Naive thymus-derived CD8-positive, alpha-beta T cell (primary cell): ENCODE data around the gene AMZ1. TPM values are rescaled to one million over a fixed set of nuclear protein-coding genes. Genes with fewer than 3 reads are reported as not detected.
"Not testable (repeated sequence)": the region's sequence is repeated elsewhere in the genome, so short reads cannot be mapped to it uniquely, and the experiment has no call there.

ENCODE experiments used
- ATAC-seq, 2 donors: fragments of 150-1000 bp; cut with Tn5 transposase in 1 of 2; sonication (Bioruptor Pico), chemical (Tn5 transposase) in 1 of 2; 1 replicate in 1 of 2; 2 replicates in 1 of 2; pipeline ENCODE4 v1.10.0; 2021; ENCODE audit warnings: mild to moderate bottlenecking in 2 of 2, moderate library complexity in 2 of 2
- POLR2A ChIA-PET: fragments of 350-600 bp; sonication (Branson Sonifier 250); formaldehyde crosslinking; loops from one replicate; lab custom pipeline; 2021; ENCODE audit warnings: antibody characterized with exemption; lab: Charles Lee
- DNase-seq, 10 donors: peaks; one replicate each; pipeline versions ENCODE4 v3.0.0 to v3.0.0-alpha.2; 2020 to 2022
- H3K27ac Mint-ChIP-seq, 10 donors: one replicate each; pipeline ENCODE4 v1.8.0; 2020 to 2022; ENCODE audit warnings: mild to moderate bottlenecking in 10 of 10, mixed read lengths in 10 of 10, moderate library complexity in 4 of 10, inconsistent platforms in 1 of 10
- H3K27me3 Mint-ChIP-seq, 5 donors: one replicate each; pipeline ENCODE4 v1.8.0; 2021 to 2022; ENCODE audit warnings: mixed read lengths in 5 of 5
- H3K36me3 Mint-ChIP-seq, 3 donors: one replicate each; pipeline ENCODE4 v1.8.0; 2020 to 2022; ENCODE audit warnings: mixed read lengths in 3 of 3, mild to moderate bottlenecking in 2 of 3, inconsistent platforms in 1 of 3
- H3K4me1 Mint-ChIP-seq, 4 donors: one replicate each; pipeline ENCODE4 v1.8.0; 2021 to 2022; ENCODE audit warnings: mixed read lengths in 4 of 4
- H3K4me3 Mint-ChIP-seq, 10 donors: one replicate each; pipeline ENCODE4 v1.8.0; 2020 to 2022; ENCODE audit warnings: mild to moderate bottlenecking in 10 of 10, mixed read lengths in 10 of 10, moderate library complexity in 6 of 10, inconsistent platforms in 1 of 10
- H3K9me3 Mint-ChIP-seq, 9 donors: one replicate each; pipeline ENCODE4 v1.8.0; 2020 to 2022; ENCODE audit warnings: mixed read lengths in 9 of 9, mild to moderate bottlenecking in 3 of 9, inconsistent platforms in 1 of 9, moderate library complexity in 1 of 9
- polyA plus RNA-seq, 3 donors: library from polyadenylated mRNA; unstranded; fragments of 300-500 nt; fragmentation: Illumina TruSeq; gene quantifications; one replicate each; pipeline ENCODE4 v1.2.3, GENCODE V29; 2021
- total RNA-seq, 8 experiments: library from RNA in 2 of 8; stranded (reverse) in 2 of 8; gene quantifications; one replicate each; pipeline ENCODE4 v1.2.3 and lab custom pipeline; 2021 to 2026

Gene AMZ1
- total and polyA plus RNA-seq, 5 experiments from 2014 or later = 0.05 TPM; not detected in 4

DNA sequence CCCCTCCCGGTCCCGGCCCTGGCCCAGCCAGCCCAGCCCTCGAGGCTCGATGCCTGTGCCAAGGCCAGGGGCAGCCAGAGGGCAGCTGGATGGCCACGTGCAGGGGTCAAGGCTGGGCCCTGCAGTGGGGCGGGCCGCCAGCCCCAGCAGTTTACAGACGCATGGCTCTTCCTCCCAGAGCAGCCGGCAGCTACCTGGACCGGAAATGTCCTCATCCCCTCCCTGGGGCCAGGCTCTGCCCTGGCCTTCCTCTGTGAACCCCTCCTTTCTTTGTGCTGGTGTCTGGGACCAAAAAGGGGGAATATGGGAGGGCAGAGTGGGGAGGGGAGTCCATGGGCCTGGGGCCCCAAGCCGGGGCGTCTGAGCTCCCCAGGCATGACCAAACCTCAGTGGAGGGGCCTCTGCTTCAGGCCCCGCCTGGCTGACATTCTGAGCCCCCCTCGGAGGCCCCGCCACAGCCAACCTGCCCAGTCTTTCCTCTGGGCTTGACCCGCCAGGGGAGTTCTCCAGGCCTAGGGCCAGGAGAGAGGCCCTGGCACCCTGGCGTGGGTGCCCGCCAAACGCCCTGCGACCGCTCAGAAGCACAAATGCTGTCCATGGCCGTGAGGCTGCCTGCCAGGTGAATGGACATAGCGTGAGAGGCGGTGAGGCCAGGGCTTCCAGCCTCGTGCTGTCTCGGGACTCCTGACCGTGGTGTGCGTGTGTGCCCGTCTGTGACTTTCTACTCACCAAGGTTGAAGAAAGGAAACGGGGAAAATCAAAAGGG is 24.7 kb upstream of the AMZ1 start:
- H3K9me3 Mint-ChIP-seq = peaks cover 0 to 2% (median 0%) of the 10 kb centered on the region in 9 donors
- peaks cover 0 to 12% (median 11%) of the 10 kb centered on the region in 5 donors for H3K27me3 Mint-ChIP-seq
- no peak for ATAC-seq
- no peak overlapping the region for H3K27ac Mint-ChIP-seq
- POLR2A ChIA-PET = no interaction called here
- H3K36me3 Mint-ChIP-seq = peaks cover 0 to 6% (median 0%) of the 10 kb centered on the region in 3 donors
- H3K4me3 Mint-ChIP-seq = peak overlapping the region in 1 of 10 donors; percentile 39
- peaks cover 0 to 4% (median 0%) of the 10 kb centered on the region in 4 donors for H3K4me1 Mint-ChIP-seq
- peak in 1 of 10 donors; percentile 47 for DNase-seq

DNA sequence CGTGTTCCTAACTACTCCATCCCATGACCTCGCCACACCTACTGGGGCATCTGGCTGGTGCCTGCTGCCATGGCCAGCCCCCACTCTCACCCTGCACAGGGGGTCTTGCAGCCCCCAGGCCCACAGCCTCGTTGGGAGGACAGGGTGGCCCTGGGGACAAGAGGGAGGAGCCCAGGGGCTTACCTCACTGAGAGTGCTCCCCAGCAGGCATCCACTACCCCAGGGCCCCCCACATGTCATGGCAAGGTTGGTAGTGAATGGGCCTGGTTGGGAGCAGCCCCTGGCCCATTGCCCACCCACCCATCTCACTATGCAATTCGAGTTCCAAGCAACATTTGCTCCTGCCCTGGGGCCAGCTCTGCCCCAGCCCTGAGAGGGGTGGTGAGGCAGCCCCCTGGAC is 24.0 kb upstream of the AMZ1 start:
- peaks cover 0 to 4% (median 0%) of the 10 kb centered on the region in 4 donors for H3K4me1 Mint-ChIP-seq
- H3K27me3 Mint-ChIP-seq = peaks cover 0 to 14% (median 11%) of the 10 kb centered on the region in 5 donors
- peaks cover 0 to 6% (median 0%) of the 10 kb centered on the region in 3 donors for H3K36me3 Mint-ChIP-seq
- H3K27ac Mint-ChIP-seq = no peak overlapping the region
- peak in 1 of 10 donors; percentile 16 for DNase-seq
- POLR2A ChIA-PET = no interaction called here
- no peak for ATAC-seq
- peaks cover 0 to 2% (median 0%) of the 10 kb centered on the region in 9 donors for H3K9me3 Mint-ChIP-seq
- H3K4me3 Mint-ChIP-seq = no peak overlapping the region

DNA sequence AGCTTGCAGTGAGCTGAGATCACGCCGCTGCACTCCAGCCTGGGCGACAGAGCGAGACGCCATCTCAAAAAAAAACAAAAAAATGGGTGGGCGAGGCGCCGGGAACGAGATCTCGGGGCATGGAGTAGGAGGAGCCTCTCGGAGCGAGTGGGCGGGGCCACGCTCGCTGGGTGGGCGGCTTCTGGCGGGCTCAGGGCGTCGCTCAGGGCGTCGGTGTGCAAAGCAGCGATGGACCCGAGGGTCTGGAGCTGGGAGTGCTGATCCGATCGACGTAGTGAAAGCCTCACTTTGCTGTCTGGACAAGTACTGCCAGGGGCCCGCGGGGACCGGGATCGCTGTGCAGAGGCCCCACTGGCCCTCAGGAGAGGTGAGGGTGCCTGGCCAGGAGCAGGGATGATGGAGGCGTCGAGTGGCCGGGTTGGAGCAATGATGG is 22.6 kb upstream of the AMZ1 start:
- DNase-seq (peak in 1 of 10 donors; percentile 50), ATAC-seq (no peak)
- POLR2A ChIA-PET = interaction anchor here (1.1 kb wide), 1 partner anchor 20 kb away, joined by 3 read pairs; no protein-coding TSS in a partner anchor
- H3K4me1 Mint-ChIP-seq = peaks cover 0 to 4% (median under 1%) of the 10 kb centered on the region in 4 donors
- H3K4me3 Mint-ChIP-seq = peak overlapping the region in 1 of 10 donors; percentile 33
- peaks cover 0 to 4% (median 0%) of the 10 kb centered on the region in 3 donors for H3K36me3 Mint-ChIP-seq
- peaks cover 0 to 2% (median 0%) of the 10 kb centered on the region in 9 donors for H3K9me3 Mint-ChIP-seq
- H3K27ac Mint-ChIP-seq = no peak overlapping the region
- peaks cover 5 to 25% (median 17%) of the 10 kb centered on the region in 5 donors for H3K27me3 Mint-ChIP-seq

DNA sequence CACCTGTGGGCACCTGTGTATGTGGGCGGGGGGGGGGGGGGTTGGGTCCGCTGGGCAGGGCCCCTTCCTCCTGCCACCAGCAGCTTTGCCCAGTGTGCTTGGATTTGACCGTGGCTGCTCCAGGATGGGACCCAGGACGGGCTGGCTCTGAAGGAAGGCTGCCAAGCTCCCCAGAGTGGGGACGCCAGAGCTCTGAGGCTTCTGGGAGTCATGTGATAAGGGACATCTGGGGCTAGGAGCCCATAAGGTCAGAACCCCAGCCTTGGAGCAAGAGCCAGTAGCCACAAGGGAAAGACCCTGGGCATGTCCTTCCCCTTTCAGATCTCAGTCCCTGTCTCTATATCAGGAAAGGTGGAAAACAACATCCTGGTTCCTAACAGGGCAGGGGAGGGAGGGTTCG is 21.8 kb upstream of the AMZ1 start:
- Mint-ChIP-seq H3K4me1 (peaks cover 5 to 11% (median 7%) of the 10 kb centered on the region in 4 donors), H3K9me3 (peaks cover 0 to 2% (median 0%) of the 10 kb centered on the region in 9 donors), H3K27me3 (peaks cover 5 to 33% (median 23%) of the 10 kb centered on the region in 5 donors), H3K36me3 (peaks cover 0 to 4% (median 0%) of the 10 kb centered on the region in 3 donors), H3K4me3 (no peak overlapping the region), H3K27ac (no peak overlapping the region)
- ATAC-seq (no peak), DNase-seq (peak in 1 of 10 donors; percentile 38)
- POLR2A ChIA-PET = interaction anchor here (1.1 kb wide), 1 partner anchor 21 kb away, joined by 3 read pairs; no protein-coding TSS in a partner anchor

DNA sequence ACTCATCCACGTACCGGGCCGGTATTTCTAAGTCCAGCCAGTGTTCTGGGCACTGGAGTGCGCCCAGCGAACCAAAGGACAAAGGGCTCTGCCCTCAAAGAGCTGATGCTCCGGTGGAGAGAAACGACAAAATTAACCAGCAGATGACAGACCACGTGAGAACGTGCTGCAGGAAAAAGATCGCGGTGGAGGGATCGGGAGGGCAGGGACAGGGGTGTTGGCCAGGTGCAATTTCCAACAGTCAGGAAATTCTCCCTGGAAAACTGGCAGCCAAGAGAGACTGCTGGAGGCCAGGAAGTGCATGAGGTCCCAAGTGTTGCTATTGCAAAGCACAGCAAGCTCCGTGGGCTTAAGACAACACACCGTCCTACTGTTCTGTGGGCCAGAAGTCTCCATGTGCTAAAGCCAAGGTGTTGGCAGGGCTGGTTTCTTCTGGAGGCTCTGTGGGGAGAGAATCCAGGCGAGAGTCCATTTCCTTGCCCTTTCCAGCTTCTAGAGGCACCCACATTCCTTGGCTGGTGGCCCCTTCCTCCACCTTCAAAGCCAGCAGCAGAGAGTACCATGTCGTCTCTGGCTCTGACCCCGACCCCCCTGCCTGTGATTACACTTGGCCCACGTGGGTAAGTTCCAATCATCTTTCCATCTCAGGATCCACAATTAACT is 21.3 kb upstream of the AMZ1 start:
- H3K27me3 Mint-ChIP-seq = peaks cover 5 to 35% (median 23%) of the 10 kb centered on the region in 5 donors
- ATAC-seq (no peak), DNase-seq (peak in 1 of 10 donors; percentile 58)
- H3K4me1 Mint-ChIP-seq = peaks cover 5 to 12% (median 8%) of the 10 kb centered on the region in 4 donors
- no peak overlapping the region for H3K27ac Mint-ChIP-seq
- H3K9me3 Mint-ChIP-seq = peaks cover 0 to 2% (median 0%) of the 10 kb centered on the region in 9 donors
- POLR2A ChIA-PET = no interaction called here
- H3K36me3 Mint-ChIP-seq = peaks cover 0 to 4% (median 0%) of the 10 kb centered on the region in 3 donors
- no peak overlapping the region for H3K4me3 Mint-ChIP-seq

DNA sequence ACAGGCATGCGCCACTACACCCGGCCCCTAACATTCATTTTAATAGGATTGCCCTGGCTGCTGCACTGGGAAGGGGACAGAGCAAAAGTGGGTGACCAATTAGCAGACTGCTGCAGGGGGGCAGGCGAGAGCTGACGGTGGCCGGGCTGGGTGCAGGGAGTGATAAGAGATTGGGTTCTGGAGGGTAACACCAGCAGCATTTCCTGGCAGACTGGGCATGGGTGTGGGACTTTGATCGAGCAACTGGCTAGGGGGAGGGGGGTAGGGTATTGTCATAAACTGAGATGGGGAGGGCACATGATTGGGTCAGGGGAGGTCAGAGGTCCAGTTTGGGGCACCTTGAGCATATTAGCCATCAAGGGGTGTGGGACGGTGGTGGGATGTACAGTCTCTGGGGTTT is 20.2 kb upstream of the AMZ1 start:
- Mint-ChIP-seq H3K27me3 (peaks cover 5 to 35% (median 23%) of the 10 kb centered on the region in 5 donors), H3K27ac (no peak overlapping the region), H3K4me3 (no peak overlapping the region), H3K36me3 (no peaks in the 10 kb centered on the region), H3K4me1 (peaks cover 5 to 11% (median 8%) of the 10 kb centered on the region in 4 donors), H3K9me3 (peaks cover 0 to 2% (median 0%) of the 10 kb centered on the region in 9 donors)
- POLR2A ChIA-PET = interaction anchor here (0.5 to 0.7 kb wide), 3 partner anchors 59 to 189 kb away, joined by 3 to 6 read pairs (median 4); no protein-coding TSS in a partner anchor
- no peak for ATAC-seq
- DNase-seq = peak in 1 of 10 donors; percentile 54

DNA sequence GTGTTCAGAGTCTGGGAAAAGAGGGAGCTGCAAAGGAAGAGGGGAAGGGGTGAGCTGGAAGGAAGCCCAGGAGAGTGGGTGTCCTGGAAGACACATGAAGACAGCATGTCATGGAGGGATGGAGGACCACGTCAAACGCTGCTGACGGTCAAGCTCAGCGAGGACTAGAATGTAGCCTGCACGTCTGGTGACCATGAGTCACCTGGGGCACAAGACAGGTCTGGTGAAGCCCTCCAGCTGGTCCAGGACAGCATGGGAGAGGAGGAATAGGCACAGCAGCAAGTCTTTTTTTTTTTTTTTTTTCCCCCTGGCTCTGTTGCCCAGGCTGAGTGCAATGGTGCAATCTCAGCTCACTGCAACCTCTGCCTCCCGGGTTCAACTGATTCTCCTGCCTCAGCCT is 19.6 kb upstream of the AMZ1 start:
- H3K4me1 Mint-ChIP-seq = peaks cover 5 to 11% (median 8%) of the 10 kb centered on the region in 4 donors
- ATAC-seq (no peak), DNase-seq (peak in 1 of 10 donors; percentile 40)
- H3K27ac Mint-ChIP-seq = peak overlapping the region in 2 of 10 donors; percentile 28 to 38
- H3K36me3 Mint-ChIP-seq = no peaks in the 10 kb centered on the region
- H3K4me3 Mint-ChIP-seq = no peak overlapping the region
- peaks cover 0 to 2% (median 0%) of the 10 kb centered on the region in 9 donors for H3K9me3 Mint-ChIP-seq
- H3K27me3 Mint-ChIP-seq = peaks cover 5 to 35% (median 23%) of the 10 kb centered on the region in 5 donors
- POLR2A ChIA-PET = interaction anchor here (0.6 kb wide), 1 partner anchor 78 kb away, joined by 3 read pairs; no protein-coding TSS in a partner anchor

DNA sequence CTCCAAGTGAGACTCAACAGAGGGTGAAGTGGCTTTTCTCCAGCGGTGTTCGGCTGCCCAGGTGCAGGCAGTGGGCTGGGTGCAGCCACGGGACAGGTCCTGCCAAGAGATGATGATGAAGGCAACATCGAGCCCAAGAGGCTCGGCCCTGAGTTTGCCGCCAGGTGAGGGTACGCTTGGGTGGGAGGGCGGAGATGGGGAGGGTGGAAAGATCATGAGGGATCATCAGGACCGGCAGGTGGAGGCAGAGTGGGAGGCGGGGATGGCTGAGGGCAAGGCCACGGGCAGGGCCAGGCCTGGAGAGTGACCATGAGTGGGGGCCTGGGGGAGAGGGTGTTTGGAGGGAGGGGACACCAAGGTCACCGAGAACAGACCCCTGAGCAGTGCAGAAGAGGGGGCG is 17.8 kb upstream of the AMZ1 start:
- Mint-ChIP-seq H3K36me3 (no peaks in the 10 kb centered on the region), H3K4me3 (no peak overlapping the region), H3K27ac (peak overlapping the region in 1 of 10 donors; percentile 63), H3K4me1 (peaks cover 5 to 11% (median 8%) of the 10 kb centered on the region in 4 donors), H3K9me3 (peaks cover 0 to 2% (median 0%) of the 10 kb centered on the region in 9 donors), H3K27me3 (peaks cover 5 to 35% (median 23%) of the 10 kb centered on the region in 5 donors)
- POLR2A ChIA-PET = interaction anchor here (0.7 kb wide), 1 partner anchor 25 kb away, joined by 3 read pairs; no protein-coding TSS in a partner anchor
- no peak for ATAC-seq
- peak in 1 of 10 donors; percentile 58 for DNase-seq

DNA sequence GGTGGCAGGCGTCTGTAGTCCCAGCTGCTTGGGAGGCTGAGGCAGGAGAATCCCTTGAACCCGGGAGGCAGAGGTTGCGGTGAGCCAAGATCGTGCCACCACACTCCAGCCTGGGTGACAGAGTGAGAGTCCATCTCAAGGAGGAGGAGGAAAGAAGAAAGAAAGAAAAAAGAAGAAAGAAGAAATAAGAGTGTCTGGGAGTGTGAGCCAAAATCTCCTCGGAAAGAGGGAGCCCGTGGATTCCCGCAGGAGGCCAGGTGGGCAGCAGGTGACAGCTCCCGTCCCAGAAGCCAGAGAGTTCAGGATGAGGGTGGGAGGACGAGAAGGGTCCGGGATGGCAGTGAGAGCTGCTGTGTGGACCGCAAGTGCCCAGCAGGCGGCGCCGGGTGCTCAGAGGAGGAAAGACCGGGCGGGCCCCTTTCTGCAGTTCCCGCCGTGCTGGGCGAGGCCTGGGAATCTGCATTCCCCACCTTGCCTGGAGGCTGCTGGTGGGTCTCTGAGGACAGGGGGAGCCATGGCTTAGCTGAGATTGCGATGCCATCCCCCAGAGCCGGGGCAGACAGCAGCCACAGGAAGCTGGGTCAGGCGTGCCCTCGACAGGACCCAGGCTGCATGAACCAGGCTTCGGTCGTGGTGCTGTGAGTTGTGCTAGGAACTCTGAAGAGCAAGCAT is 17.1 kb upstream of the AMZ1 start:
- POLR2A ChIA-PET = interaction anchor here (0.7 to 0.9 kb wide), 3 partner anchors 26 to 38 kb away, joined by 3 read pairs; no protein-coding TSS in a partner anchor
- H3K27ac Mint-ChIP-seq = peak overlapping the region in 1 of 10 donors; percentile 63
- peak overlapping the region in 3 of 10 donors; percentile 24 to 45 (median 25) for H3K4me3 Mint-ChIP-seq

DNA sequence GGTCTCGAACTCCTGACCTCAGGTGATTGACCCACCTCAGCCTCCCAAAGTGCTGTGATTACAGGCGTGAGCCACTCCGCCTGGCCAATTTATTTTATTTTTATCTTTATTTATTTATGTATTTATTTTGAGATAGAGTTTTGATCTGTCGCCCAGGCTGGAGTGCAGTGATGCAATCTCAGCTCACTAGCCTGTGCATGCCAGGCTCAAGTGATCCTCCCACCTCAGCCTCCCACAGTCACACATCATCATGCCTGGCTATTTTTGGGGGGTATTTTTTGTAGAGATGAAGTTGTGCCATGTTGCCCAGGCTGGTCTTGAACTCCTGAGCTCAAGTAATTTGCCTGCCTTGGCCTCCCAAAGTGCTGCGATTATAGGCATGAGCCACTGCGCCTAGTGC is 14.8 kb upstream of the AMZ1 start:
- POLR2A ChIA-PET = not testable (repeated sequence)

More for the DNA sequence above, 17.1 kb upstream of the AMZ1 start:
- H3K36me3 Mint-ChIP-seq = no peaks in the 10 kb centered on the region
- peaks cover 0 to 2% (median 0%) of the 10 kb centered on the region in 9 donors for H3K9me3 Mint-ChIP-seq
- ATAC-seq = peak; percentile 92 to 95
- DNase-seq = peak; percentile 41 to 82 (median 64)
- peaks cover 5 to 35% (median 23%) of the 10 kb centered on the region in 5 donors for H3K27me3 Mint-ChIP-seq
- H3K4me1 Mint-ChIP-seq = peaks cover 5 to 10% (median 7%) of the 10 kb centered on the region in 4 donors

DNA sequence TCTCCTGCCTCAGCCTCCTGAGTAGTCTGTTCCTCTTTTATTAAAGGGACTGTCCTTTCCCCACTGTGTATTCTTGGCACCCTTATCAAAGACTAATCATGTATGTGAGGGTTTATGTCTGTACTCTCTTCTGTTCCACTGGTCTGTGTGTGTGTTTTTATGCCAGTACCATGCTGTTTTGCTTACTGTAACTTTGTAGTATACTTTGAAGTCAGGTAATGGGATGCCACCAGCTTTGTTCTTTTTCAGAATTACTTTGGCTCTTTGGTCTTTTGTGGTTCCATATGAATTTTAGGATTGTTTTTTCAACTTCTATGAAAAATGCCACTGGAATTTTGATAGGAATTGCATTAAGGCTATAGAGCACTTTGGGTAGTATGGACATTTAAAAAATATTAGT is 14.1 kb upstream of the AMZ1 start:
- Mint-ChIP-seq H3K27ac (no peak overlapping the region), H3K27me3 (peaks cover 5 to 22% (median 12%) of the 10 kb centered on the region in 5 donors), H3K36me3 (no peaks in the 10 kb centered on the region), H3K4me3 (no peak overlapping the region), H3K9me3 (no peaks in the 10 kb centered on the region), H3K4me1 (peaks cover 5 to 10% (median 7%) of the 10 kb centered on the region in 4 donors)
- ATAC-seq (no peak), DNase-seq (no peak)
- POLR2A ChIA-PET = no interaction called here

More for the DNA sequence above, 14.8 kb upstream of the AMZ1 start:
- H3K4me3 Mint-ChIP-seq, H3K9me3 Mint-ChIP-seq, ATAC-seq, H3K4me1 Mint-ChIP-seq, H3K36me3 Mint-ChIP-seq, H3K27ac Mint-ChIP-seq, DNase-seq: not testable (repeated sequence)
- peaks cover 5 to 25% (median 12%) of the 10 kb centered on the region in 5 donors for H3K27me3 Mint-ChIP-seq
